GM21360 (cell line): Measurements from ENCODE around the gene SPACA4.

Experiments
- ATAC-seq: cut with Tn5 transposase; IDR thresholded peaks from one replicate; pipeline ENCODE4 v1.9.1; 2021; ENCODE audit warnings: mild to moderate bottlenecking, moderate library complexity; ENCODE audit not compliant: unreplicated experiment

The SPACA4 gene

DNA sequence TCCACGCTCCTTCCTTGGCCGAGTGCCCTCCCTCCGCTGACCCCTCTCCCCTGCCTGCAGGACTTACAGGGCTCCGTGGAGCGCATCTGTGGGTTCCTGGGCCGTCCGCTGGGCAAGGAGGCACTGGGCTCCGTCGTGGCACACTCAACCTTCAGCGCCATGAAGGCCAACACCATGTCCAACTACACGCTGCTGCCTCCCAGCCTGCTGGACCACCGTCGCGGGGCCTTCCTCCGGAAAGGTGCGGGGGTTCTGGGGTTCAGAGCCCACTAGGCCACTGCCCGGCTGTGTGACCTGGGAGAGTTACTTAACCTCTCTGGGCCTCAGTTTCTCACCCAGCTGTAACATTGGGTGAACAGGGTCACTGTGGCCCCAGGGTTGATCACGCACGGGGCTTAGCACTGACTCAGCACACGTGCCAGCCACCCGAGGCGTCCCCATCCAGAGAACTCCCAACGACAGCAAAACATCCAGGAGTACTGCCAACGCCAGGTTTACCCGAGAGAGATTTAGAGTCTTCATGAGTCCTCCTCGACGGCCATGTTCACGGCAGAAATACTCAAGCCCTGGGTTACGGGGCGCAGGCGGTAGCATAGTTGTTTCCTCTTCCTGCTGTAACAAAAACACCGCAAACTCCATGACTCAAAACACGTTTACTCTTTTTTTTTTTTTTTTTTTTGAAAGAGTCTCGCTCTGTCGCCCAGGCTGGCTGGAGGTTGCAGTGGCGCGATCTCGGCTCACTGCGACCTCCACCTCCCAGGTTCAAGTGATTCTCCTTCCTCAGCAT is 9.7 kb upstream of the SPACA4 start:
- ATAC-seq = no peak

GRCh38 chr19:48598996-48599700 is 7.4 kb upstream of the SPACA4 start:
- ATAC-seq = no peak

- ATAC-seq = no peak
Measured at GRCh38 chr19:48600679-48601417, 5.7 kb upstream of the SPACA4 start.

GRCh38 chr19:48603001-48603400 is 3.5 kb upstream of the SPACA4 start:
- ATAC-seq = no peak

DNA sequence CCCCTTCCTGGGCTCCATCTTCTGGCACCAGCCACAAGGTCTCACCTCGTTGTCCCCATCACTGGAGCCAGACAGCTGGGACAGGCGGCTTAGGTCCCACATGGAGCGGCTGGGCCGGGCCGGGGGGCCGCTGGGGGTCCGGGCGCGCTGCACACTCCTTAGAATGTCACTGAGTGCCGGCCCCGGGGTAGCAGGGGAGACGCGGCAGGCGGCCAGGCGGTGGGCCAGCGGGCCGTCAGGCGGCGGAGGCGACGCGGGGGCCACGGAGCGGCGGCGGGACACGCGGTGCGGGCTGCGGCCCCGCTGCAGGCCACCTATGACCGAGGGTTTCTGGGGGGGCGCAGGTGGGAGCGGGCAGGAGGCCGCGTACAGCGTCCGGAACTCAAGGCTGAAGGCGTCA is 3.1 kb upstream of the SPACA4 start:
- no peak for ATAC-seq

DNA sequence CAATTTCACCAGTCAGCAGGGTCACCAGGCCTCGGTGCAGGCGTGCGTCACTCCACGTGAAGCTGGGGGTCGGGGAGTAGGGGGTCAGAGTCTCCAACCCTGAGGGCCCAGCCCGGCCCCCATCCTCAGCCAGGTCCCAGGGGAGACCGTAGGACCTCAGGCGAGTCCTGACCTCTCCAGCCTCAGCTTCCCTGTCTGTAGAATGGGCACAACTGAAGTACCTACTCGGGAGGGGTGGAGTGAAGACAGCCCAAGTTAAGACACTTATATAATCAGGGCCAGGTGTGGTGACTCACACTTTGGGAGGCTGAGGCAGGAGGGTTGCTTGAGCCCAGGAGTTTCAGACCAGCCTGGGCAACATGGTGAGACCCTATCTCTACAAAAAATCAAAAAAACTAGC is 2.7 kb upstream of the SPACA4 start:
- no peak for ATAC-seq

DNA sequence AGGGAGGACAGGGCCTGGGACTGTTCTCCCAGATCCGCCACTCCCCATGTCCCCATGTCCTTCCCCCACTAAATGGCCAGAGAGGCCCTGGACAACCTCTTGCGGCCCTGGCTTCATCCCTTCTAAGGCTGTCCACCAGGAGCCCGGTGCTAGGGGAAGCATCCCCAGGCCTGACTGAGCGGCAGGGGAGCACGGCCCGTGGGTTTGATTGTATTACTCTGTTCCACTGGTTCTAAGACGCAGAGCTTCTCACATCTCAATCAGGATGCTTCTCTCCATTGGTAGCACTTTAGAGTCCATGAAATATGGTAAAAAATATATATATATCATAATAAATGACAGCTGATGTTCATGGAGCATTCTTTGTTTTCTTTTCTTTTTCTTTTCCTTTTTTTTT is 815 bp downstream of the SPACA4 start:
- no peak for ATAC-seq

GRCh38 chr19:48608798-48609263 is 2.3 kb downstream of the SPACA4 start:
- no peak for ATAC-seq

DNA sequence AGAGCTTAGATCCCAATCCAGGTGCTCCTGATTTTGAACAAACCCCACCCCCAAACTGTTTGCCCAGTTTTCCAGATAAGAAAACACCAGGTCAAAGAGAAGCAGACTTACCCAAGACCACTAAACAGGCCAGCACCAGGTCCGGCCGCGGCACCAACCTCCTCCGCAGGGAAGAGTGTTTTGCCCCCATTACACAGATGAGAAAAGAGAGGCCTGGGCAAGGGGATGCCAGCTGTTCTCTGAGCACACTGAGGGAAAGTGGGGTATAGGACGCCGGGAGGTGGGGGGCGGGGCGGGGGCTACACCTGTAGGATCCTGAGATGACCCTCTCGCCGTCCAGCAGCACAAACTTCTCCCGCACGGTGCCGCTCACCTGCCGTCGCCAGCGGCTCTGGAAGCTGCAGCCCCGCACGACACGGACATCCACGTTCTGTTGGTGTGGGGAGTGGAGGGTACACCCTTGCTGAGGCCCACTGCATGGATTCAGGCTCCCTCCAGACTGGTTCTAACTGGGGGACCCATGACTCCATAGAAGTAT is 3.1 kb downstream of the SPACA4 start:
- no peak for ATAC-seq

DNA sequence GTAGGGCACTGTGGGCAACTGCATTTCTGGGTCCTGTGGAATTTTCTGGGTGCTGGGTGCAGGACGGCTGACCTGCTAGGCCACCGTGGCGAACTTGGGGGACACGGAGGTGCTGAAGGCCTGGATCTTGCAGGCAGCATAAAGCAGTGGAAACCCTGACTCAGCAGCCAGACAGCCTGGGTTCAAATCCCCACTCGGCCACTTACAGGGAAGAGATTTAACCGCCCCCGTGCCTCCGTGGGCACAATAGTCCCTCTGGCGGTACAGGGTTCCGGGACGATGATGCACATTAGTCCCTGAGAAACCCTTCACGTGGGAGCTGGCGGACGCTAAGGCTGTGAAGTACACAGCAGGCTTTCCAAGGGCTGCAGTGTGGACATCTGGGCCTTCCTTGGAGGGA is 5.3 kb downstream of the SPACA4 start:
- no peak for ATAC-seq

GRCh38 chr19:48613024-48613851 is 6.7 kb downstream of the SPACA4 start:
- no peak for ATAC-seq

- no peak for ATAC-seq
Measured at GRCh38 chr19:48613852-48614435, 7.4 kb downstream of the SPACA4 start.

- ATAC-seq = no peak
Measured at GRCh38 chr19:48614436-48615230, 8.1 kb downstream of the SPACA4 start, which contains the start of gene FAM83E. Gene FAM83E, minus strand, starts transcription at chr19:48615076. Its CDS starts 1,704 bp downstream, at chr19:48613372.

- no peak for ATAC-seq
Measured at GRCh38 chr19:48615231-48616040, 8.9 kb downstream of the SPACA4 start.

DNA sequence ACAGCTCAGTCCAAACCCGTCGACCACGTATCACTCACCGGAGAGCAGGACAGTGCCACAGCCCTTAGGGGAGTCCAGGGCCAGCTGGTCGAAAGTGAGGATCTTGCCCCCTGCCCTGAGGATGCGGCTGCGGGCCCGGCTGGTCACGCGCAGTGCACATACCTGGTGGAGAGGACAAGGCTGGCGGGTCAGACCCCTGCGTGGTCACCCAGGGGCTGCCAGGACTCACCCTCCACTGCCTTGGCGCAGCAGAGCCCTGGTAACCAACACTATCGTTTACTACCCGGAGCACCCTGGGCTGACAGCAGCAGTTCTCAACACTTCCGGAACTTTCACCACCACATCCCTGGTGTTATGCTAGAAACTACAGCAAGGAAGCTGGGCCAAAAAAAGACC is 9.5 kb downstream of the SPACA4 start:
- no peak for ATAC-seq

DNA sequence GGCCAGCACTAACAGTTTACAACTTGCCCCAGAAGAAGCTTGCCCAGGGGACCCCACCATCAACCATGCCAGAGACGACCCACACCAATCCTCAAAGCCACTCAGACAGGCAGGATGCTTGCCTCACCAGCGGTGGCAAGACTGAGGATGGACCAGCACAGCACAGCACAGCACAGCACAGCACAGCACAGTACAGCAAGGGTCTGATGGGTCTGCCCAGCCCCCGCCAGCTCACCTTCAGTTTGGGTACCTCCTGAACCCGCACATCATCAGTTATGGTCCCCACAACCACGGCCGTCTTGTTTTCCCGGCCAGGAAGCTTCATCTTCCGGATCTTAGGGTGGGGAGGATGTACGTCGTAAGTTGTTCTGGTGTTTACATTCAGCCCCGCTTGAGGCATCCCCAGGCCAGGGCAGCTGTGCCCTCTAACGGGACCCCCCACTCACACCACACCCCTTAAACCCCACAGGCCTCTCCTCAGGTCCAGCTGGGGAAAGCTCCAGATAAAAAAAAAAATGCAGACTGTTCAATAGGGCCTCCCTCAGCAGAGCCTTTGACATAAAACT is 10.0 kb downstream of the SPACA4 start:
- ATAC-seq = no peak

GRCh38 chr19:48617146-48617937 is 10.8 kb downstream of the SPACA4 start:
- no peak for ATAC-seq
